ENCODE data around the gene C17orf113.

Gene C17orf113

DNA sequence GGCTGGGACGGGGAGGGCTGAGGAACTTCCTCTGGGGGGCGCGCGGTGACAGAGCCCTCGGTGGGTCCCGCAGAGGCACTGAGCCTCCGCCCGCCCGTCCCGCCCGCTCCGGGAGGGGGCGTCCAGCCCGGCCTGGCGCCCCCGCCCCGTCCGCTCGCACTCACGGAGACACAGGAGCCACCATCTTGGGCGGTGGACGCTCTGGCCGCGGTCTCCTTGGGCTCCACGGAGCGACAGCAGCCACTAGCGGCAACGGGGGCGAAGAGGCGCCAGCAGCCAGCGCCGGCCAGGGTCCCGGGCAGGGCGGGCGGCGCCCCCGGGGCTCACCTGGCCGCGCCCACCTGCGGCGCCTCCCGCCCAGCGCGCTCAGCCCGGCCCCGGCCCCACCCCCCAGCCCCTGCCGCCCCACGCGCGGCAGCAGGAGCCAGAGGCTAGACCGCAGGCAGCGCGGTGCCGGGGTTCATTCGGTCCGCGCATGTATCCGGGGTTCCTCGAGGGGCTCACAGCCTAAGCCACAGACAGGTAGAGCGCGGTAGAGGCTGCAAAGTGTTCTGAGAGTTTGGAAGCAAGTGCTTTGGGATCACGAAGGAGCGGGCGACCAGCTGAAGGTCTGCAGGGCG is at the start of gene C17orf113:
C17orf113 (minus strand) TSS at position 209 of the 620 bp plus-strand sequence. CDS start 7,225 bp downstream, outside the sequence.
- peak in 3 of 4 experiments; percentile 17 to 64 (median 25) for DNase-seq

DNA sequence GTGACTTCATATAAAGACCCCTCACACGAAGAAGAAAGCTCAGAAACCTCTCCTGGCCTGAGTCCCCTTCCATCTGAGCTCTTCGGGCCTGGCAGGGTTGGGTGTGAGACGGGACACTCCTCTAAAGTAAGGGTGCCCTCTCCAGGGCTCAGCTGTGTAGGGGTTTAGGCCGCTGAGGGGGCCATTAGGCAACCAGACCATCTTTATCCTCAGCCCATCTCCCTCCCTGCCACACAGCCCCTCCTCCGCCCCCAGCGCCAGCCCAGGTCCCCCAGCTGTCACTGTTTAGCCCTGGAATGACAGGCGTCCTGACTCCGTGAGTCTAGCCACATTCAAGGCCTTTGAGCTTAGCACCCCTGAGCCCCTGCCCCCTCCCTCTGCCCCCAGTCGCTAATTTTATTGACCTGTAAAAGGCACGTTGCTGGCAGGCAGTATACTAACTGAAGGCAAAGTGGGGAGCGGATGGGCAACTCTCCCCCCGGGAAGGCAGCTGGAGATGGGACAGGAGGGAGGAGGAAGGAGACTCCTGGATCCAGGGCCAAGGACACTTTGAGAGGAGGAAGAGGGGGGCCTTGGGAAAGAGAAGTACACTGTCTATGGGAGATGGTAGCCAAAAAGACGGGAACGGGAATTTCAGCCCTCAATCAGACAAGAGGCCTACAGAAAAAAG is 48.5 kb upstream of the C17orf113 start:
- no peak for DNase-seq

DNA sequence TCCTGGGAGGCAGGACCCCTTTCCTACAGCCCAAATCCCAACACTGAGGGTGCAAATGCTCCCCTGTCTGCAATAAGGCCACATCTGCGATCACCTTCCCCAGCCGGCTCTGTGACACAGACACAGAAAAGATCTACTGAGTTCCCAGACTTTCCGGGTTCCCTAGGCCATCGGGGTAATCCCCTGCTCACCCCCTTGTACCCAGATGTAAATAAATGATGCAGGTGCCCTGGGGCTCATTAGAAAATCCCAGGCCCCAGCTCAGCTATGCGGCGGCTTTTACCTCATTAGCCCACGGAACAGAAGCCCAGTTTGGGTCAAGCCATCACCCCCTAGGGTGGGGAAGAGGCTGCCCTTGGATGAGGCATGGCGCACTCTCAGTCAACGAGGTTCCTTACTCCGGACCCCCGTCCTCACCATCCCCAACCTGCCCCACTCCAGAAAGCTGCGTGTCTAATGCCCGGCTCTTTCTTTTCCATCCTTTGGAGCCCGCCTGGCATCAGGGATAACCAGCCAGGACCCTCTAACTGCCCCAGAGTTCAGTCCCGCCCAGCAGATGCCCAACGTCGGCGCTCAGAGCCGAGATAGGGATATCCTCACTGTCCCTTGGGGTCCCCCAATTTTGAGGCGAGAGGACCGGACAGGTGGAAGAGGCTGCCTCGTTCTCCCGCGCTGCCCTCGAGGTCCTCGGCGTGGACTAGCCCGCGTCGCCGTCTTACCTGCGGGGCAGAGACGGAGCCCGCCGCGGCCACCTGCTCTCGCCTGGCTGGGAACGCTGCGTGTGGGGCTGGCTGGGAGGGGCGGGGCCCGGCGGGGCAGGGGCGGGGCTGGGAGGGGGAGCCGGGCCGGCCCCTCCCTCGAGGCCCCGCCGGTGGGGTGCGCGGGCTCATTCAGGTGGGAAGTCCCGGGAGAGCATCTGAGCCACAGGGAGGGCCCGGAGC is 47.6 kb upstream of the C17orf113 start, which contains the start of gene ZNF385C:
ZNF385C (minus strand) TSS at position 783 of the 941 bp plus-strand sequence. CDS start 35,417 bp downstream, outside the sequence.
- peak in 1 of 4 experiments; percentile 50 for DNase-seq

DNA sequence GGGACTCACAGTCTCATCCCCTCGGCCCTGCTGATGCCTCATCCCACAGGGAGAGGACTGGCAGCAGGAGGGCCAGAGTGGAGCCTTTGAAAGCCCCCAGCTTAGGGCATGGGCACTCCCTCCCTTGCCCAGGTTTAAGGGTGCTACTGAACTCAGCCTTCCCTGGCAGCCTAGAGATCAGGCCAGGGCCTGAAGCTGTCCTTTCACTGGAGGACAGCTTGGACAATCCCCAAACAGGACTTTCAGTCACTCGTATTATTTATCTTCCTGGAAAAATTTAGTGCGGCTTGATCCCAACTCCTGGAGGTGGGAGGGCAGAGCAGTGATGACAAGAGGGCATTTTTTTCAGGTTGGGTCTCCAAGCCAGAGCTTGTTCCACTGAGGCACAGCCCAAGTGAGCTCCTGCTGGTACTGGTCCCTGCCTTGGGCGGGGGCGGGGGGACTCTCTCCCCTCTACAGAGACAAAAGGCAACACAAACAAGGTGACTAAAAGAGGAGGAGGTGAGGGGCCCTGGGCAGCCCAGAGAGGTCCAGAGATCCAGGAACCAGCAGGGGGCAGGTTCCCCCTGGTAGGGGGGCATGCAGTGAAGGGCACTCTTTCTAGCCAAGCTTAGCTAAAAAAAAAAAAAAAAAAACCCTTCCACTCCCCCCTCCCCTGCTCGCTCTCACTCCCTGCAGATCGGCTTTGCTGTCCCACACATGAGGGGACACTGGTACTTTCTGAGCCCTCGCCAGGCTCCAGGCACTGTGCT is 46.1 kb upstream of the C17orf113 start:
- DNase-seq, result no peak

DNA sequence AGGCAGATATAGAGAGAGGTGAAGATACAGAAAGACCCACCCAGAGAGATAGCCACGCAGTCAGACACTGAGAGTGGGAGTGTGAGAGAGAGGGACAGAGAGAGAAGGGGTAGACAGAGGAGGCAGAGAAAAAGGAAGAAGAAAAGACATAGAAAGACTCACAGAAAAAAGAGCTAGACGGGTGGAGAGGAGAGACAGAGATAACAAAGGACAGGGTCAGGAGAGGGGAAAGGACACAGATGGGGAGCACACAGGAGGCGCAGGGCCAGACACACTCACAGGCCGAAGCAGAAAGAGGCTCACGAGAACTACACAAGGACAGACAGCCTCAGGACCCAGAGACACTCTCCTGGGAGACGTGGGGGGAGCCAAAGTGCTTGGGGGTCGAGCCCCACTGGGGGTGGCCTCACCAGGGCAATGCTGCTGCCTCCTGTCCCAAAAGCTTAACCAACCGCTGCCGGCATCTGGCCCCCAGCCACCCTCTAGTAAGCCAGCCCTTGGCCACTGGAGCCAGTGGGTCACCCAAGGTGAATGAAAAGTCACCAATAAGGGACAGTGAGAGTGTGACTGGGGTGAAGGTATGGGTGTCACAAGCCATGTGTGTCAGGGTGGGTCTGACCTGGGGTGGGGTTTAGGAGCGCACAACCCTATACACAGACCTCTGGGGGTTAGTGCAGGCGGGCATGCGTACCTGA is 44.1 kb upstream of the C17orf113 start:
- no peak for DNase-seq

DNA sequence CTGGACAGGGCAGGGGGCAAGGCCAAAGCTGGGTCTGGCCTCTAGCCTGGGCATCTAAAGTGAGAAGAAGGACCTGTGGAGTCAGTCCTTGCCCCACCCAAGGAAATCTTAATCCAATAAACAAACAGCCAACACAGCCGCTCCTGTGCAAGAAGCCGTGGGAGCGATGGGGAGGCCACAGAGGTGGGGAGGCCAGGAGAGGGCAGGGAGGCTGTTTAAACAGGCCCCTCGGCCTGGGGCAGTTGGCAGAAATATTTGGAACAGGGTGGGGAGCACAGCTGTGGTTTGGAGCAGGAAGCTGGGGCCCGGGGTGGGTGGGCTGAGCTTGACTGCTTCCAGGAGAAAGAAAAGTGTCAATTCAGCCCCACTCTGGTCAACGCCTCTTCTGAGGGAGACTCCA is 42.5 kb upstream of the C17orf113 start:
- DNase-seq, result no peak

DNA sequence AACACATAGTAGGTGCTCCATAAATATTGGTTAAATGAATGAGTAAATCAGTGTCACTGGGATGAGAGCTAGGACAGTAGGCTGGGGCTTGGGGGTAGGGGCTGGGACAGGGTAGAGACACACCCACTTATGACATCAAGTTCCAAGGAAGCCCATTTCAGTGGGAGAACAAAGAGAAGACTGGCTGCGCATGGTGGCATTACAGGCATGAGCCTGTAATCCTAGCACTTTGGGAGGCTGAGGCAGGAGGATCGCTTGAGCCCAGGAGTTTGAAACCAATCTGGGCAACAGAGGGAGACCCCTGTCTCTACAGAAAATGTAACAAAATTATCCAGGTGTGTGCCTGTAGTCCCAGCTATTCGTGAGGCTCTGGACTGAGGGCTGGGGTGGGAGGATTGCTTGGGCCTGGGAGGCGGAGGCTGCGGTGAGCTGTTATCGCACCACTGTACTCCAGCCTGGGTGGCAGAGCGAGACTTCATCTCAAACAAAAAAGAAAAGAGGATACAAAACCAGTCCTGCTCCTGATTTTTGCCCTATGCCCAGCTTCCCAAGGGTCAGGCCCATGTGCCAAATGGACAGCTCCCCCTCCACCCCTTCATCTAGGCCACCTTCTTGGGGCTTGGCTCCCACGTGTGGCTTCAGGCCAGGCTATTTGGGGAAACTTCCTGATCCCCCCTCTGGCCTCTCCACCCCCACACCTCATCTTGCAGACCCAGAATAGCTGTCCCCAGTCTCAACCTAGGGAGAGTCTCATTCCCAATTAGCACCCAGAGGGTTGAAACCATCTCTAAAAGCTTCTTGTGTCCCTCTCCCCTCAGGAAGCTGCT is 40.8 kb upstream of the C17orf113 start:
- no peak for DNase-seq

DNA sequence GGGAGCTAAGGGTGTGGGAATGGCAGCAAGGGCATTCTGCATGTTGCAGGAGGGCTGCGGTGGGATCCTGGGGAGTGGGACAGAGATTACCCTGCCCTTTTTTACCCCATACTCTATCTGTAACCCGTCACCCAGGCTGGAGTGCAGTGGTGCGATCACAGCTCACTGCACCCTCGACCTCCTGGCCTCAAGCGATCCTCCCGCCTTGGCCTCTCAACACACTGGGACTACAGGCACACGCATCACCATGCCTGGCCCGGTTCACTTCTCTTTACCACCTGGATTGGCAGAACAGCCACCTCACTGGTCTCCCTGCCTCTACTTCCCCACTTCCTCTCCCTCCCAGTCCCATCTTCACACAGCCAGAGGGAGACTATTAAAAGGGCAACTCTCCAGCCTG is 38.3 kb upstream of the C17orf113 start:
- DNase-seq, result no peak

DNA sequence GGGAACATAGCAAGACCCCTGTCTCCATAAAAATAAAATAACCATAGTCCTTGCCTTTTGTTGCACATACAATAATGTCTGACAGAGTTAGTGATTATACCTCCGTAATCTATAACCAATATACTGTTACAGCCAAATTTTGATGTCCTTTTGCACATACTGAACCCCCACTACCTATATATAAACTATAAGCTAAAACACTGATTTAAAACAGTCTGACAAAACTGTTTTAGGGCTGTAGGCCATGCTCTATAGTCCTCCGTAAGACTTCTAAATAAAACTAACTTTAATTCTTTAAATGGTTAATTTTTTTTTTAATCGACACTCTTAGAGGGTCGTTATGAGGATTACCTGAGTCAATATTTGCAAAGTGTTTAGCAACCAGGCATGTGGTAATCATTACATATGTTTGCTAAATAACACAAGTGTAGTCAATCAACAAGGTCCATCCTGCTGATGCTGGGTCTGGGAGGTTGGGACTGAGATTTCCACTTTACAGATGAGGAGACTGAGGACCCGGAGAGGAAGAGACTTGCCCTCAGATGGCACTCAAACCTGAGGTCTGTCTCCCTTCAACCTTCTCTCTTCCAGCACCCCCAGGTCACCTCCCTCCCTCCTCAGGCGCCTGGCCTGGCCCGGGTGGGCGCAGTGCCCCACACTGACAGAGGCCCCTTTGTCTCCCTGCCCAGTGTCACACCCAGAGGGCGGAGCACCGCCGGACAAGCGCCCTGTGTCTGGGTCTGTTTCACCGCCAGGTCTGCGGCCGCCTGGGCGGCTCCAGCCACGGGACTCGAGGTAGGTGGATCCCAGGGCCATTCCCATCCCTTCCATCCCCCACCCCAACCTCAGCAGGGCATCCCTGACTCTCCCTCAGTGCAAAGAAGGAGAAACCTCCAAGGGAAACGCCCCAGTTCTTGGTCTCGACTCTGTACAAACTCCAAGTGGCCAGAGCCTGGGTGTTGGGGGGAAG is 37.6 kb upstream of the C17orf113 start:
- no peak for DNase-seq

DNA sequence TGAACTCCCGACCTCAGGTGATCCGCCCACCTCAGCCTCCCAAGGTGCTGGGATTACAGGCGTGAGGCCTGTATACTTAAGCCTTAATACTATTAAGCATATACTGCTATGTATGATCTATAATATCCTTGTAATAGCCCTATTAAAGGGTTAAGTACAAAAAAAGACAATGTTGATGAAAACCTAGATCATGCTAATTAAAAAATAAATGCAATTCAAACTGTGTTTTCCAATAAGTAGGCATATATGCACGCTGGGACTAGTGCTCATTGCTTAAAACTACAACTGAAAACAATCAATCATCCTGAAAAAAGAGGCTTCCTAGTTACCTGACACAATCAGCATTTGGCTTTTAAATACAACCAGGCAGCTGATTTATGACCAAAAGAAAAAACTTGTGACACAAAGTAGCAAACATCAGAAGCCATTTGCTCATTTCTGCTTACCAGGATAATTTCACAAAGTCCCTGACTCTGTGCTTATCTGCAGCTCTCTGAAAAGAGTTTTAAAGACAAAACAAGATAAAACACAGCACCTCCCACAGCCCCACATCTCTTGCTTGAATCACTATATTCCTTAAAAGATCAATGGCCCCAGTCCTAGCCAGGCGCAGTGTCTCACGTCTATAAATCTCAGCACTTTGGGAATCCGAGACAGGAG is 36.8 kb upstream of the C17orf113 start:
- DNase-seq, result no peak

DNA sequence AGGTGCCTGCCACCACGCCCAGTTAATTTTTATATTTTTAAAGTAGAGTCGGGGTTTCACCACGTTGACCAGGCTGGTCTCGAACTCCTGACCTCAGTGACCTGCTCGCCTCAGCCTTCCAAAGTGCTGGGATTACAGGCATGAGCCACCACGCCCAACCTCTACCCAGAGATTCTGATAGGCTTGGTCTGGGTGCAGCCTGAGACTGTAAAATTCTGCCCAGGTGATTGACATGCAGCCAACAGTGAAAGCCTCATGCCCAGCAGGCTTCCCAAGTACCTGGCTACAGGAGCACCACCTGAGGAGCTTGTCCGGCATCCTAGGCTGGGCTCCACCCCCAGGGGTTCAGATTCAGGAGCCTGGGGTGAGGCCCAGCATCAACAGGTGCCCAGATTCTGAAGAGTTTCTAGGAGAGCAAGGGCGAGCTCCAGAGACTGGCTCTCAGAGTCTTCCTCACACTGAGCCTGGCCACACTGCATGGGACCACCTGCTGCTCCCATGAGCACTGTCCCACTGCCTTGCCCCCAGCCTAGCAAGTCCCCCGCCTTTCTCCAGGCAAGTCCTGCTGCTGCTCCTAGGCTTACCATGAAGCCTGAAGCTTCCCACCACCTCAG is 31.2 kb upstream of the C17orf113 start:
- no peak for DNase-seq

DNA sequence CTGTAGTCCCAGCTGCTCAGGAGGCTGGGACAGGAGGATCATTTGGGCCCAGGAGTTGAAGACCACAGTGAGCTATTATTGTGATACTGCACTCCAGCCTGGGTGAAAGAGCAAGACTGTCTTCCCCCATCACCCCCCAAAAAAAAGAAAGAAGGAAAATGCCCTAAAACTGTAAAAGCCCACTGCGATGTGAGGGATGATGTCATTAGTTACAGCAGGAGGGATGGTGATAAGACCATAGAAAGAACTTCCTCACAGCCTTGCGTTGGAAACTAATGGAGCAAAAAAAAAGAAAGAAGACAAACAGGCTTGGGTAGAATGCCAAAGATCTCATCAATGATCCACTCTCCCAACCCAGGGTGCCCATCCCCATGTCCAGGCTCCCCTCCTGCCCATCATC is 29.1 kb upstream of the C17orf113 start:
- DNase-seq, result no peak

DNA sequence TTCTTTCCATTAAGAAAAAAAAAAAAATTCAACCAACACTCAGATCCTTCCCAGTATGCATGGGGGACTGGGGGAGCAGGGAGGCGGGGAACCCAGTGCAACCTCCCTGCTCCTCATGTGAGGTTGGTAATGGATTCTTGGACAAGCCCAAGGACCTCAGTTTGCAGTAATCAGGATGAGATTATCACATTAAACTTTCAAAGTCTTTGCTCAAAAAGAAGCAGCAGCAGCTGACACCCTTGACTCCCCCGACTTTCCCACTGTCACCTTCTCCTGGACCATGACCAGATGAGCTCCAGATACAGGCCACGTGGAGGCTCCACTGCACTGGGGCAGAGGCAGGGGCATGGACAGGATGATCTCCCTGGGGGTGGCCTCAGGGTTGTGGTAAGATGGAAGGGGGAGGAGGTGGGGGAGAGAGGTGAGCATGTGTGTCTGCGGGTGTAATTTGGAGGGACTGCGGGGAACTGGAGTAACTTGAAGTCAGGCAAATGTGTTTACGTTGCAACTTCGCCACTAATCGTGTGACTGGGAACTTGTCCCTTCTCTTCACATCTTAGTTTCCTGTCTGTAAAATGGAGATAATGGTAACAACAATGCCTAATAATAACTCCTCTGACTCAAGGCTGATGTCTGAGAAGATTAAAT is 28.1 kb upstream of the C17orf113 start:
- DNase-seq, result no peak

DNA sequence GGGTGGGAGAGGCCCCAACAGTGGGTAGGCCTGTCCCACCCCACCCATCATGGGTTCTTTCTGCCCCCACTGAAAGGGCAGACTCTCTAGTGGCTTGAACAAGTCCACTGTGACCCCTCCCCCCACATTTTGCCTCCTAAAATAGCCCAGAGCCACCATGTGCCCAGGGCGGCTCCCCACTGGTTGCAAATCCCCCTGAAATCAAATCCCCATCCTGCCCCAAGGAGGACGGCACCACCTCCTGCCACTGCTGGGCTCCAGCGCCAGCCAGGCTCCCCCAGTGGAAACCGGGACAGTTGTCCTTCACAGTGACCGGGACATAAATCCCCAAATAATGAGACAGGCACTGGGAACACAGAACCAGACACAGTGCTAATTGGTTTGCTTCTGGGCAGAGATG is 27.4 kb upstream of the C17orf113 start:
- DNase-seq, result no peak

DNA sequence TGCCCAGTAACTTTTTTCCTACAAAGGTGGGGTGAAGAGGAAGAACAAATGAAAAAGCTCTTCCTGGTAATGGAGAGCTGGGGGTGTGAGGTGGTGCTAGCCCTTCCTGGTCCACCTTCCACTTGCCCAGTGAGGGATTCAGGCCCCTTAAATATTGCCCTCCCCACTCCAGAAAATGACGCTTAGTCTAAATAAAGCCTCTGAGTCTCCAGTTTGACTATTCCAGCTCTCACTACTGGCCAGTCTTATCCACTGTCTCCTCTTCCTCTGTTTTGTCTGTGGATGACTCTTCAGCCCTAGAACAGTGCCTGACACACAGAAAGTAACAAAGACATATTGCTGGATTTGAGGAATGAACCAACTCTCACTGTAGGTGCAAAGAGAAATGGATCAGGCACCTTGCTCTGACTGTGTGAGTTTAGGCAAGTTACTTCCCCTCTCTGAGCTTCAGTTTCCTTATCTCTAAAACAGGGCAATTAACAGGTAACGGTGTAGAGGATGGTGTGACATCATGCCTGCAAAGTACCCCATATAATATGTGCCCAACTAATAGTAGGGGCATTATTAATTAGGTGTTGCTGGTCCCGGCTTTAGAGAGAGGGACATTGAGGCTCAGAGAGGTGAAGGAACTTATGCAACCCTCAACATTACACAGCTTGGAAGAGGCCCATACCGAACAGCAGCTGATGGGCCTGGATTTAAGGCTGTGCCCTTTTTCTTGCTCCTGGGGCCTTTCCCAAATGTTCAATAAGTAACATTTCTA is 26.6 kb upstream of the C17orf113 start:
- DNase-seq, result no peak

DNA sequence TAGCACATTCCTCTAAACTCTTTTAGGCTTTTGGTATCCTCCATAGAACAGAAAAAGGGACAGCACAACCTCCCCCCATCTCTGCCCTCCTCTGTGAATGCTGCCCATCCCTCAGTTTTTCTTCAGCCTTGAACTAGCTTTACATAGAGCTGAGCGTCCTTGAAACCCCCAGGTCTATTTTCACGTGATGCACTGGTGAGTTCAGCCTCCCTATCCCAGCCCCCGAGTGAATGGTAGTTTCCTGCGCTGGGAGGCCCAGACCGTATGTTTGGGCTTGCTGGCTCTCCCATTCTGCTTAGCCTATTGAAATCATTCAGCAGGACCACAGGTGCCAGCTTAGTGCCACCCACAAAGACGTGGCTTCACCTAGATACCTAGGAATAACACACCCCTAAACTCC is 25.4 kb upstream of the C17orf113 start:
- DNase-seq, result no peak
